Neural cell (in vitro differentiated cells): ENCODE measurements around the gene NEDD4L.

Source experiments
- EZH2 ChIP-seq: fragments of 200-600, 300-800 bp; shearing (Covaris generic), sonication (generic); IDR thresholded peaks from 2 replicates; pipeline ENCODE4 v1.6.1; 2014; ENCODE audit warnings: antibody characterized with exemption, low read length, borderline replicate concordance, mild to moderate bottlenecking; ENCODE audit not compliant: insufficient read depth, poor library complexity, severe bottlenecking
- MXI1 ChIP-seq: fragments of 450-650 bp; conservative IDR thresholded peaks from 2 replicates; pipeline ENCODE4 v1.6.1; 2014; ENCODE audit warnings: antibody characterized with exemption, mild to moderate bottlenecking; ENCODE audit not compliant: poor library complexity, severe bottlenecking
- POLR2AphosphoS5 ChIP-seq: IDR thresholded peaks from 2 replicates; pipeline ENCODE4 v1.6.1; 2012
- RAD21 ChIP-seq: fragments of 450-650 bp; conservative IDR thresholded peaks from 2 replicates; pipeline ENCODE4 v1.6.1; 2014; ENCODE audit warnings: antibody characterized with exemption, mild to moderate bottlenecking, moderate library complexity
- TF ChIP-seq, protein P1 (sequence below): fragments of 450-650 bp; IDR thresholded peaks from 2 replicates; pipeline ENCODE4 v1.5.1; 2014; ENCODE audit warnings: antibody characterized with exemption, mild to moderate bottlenecking, moderate library complexity; ENCODE audit not compliant: poor library complexity, severe bottlenecking

DNA sequence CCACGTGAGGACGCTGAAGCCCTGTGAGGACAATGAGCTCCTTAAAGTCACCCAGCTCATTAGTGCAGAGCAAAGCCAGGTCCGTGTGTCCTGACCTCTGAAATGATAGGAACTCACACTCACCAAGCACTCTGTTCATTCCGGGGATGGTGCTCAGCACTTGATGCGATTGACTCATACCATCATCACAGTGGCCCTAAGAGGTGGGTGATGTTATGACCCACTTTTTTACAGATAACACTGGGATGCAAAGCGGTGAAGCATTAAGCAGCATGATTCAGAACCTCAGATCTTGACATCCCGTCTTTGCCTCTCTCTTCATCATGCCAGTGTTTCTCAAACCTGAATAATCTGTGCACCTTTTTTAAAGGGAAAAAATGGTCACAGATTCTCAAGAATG lies 350.0 kb downstream of the NEDD4L start:
- TF ChIP-seq, protein P1, sequence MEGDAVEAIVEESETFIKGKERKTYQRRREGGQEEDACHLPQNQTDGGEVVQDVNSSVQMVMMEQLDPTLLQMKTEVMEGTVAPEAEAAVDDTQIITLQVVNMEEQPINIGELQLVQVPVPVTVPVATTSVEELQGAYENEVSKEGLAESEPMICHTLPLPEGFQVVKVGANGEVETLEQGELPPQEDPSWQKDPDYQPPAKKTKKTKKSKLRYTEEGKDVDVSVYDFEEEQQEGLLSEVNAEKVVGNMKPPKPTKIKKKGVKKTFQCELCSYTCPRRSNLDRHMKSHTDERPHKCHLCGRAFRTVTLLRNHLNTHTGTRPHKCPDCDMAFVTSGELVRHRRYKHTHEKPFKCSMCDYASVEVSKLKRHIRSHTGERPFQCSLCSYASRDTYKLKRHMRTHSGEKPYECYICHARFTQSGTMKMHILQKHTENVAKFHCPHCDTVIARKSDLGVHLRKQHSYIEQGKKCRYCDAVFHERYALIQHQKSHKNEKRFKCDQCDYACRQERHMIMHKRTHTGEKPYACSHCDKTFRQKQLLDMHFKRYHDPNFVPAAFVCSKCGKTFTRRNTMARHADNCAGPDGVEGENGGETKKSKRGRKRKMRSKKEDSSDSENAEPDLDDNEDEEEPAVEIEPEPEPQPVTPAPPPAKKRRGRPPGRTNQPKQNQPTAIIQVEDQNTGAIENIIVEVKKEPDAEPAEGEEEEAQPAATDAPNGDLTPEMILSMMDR, result no peak
- no peak for TF ChIP-seq RAD21
- TF ChIP-seq POLR2AphosphoS5, result no peak
- no peak for TF ChIP-seq MXI1
- TF ChIP-seq EZH2, result no peak
